Colonic mucosa (tissue), 4 donors: ENCODE data around the gene XDH. TPM values are rescaled to one million over a fixed set of nuclear protein-coding genes. Genes with fewer than 3 reads are reported as not detected.

ENCODE experiments used
- DNase-seq: peaks from one replicate; pipeline ENCODE4 v3.0.0-alpha.2; 2020
- H3K27ac ChIP-seq: fragments of 200-600 bp; one replicate; pipeline ENCODE4 v1.8.0; 2021
- H3K27me3 ChIP-seq: fragments of 200-600 bp; one replicate; pipeline ENCODE4 v1.8.0; 2021
- H3K36me3 ChIP-seq: fragments of 200-600 bp; one replicate; pipeline ENCODE4 v1.8.0; 2021
- H3K4me1 ChIP-seq: fragments of 200-600 bp; one replicate; pipeline ENCODE4 v1.8.0; 2021; ENCODE audit warnings: mild to moderate bottlenecking
- H3K4me3 ChIP-seq: fragments of 200-600 bp; one replicate; pipeline ENCODE4 v1.8.0; 2021
- H3K9ac ChIP-seq, 2 donors: one replicate each; pipeline ENCODE4 v1.7.0; 2013; ENCODE audit warnings: control low read depth in 2 of 2, low read depth in 2 of 2, low read length in 2 of 2
- H3K9me3 ChIP-seq: fragments of 200-600 bp; one replicate; pipeline ENCODE4 v1.8.0; 2021
- CTCF ChIP-seq: fragments of 200-600 bp; IDR thresholded peaks from one replicate; pipeline ENCODE4 v1.8.0; 2022; ENCODE audit warnings: antibody characterized with exemption, mild to moderate bottlenecking
- intact Hi-C: fragments of 100-400 bp; cut with DNase I; formaldehyde crosslinking; loops from one replicate; pipeline ENCODE4 v1.14.1; 2022
- total RNA-seq, 2 donors: library from RNA; stranded (reverse); fragmentation: NEBNext Ultra II Directional in 1 of 2; extraction: Animal tissue kit (Norgen Biotek cat#: 25700) in 1 of 2; gene quantifications; one replicate each; pipeline ENCODE4 v1.2.1, GENCODE V29; 2021
- donor health status: healthy.
- donor health status: DM: no; HTN: no; CAD: no.
- donor health status: DM: no; HTN: no; CAD: no.

Gene XDH
- total RNA-seq, 2 donors from 2014 or later = 18.4 to 44.4 TPM

- TF ChIP-seq CTCF = no peak
- DNase-seq = no peak
- intact Hi-C loops = loop anchor here (5.0 kb wide), 2 partner anchors 470 to 620 kb away; no protein-coding TSS in a partner anchor
- Histone ChIP-seq H3K4me3 (no peak overlapping the region), H3K9ac (no peak overlapping the region), H3K27ac (no peak overlapping the region), H3K27me3 (no peaks in the 10 kb centered on the region), H3K36me3 (no peaks in the 10 kb centered on the region), H3K9me3 (no peaks in the 10 kb centered on the region), H3K4me1 (no peaks in the 10 kb centered on the region)
Observed at GRCh38 chr2:31332521-31332920, 82.0 kb downstream of the XDH start.

GRCh38 chr2:31331156-31331555 is 83.4 kb downstream of the XDH start:
- Histone ChIP-seq H3K27me3 (no peaks in the 10 kb centered on the region), H3K27ac (no peak overlapping the region), H3K9me3 (no peaks in the 10 kb centered on the region), H3K36me3 (no peaks in the 10 kb centered on the region), H3K4me1 (no peaks in the 10 kb centered on the region), H3K4me3 (no peak overlapping the region), H3K9ac (no peak overlapping the region)
- no peak for DNase-seq
- TF ChIP-seq CTCF = no peak
- intact Hi-C loops = loop anchor here (5.0 kb wide), 2 partner anchors 469 to 619 kb away; no protein-coding TSS in a partner anchor

GRCh38 chr2:31329081-31329625 is 85.4 kb downstream of the XDH start:
- TF ChIP-seq CTCF = no peak
- intact Hi-C loops = no loop called here
- H3K9me3 ChIP-seq = no peaks in the 10 kb centered on the region
- no peak overlapping the region for H3K4me3 ChIP-seq
- no peak overlapping the region for H3K27ac ChIP-seq
- no peak overlapping the region for H3K9ac ChIP-seq
- DNase-seq = no peak
- H3K4me1 ChIP-seq = no peaks in the 10 kb centered on the region
- H3K27me3 ChIP-seq = no peaks in the 10 kb centered on the region
- no peaks in the 10 kb centered on the region for H3K36me3 ChIP-seq

- no peak for TF ChIP-seq CTCF
- no peak overlapping the region for H3K4me3 ChIP-seq
- no peak overlapping the region for H3K27ac ChIP-seq
- no peaks in the 10 kb centered on the region for H3K36me3 ChIP-seq
- no peak for DNase-seq
- H3K27me3 ChIP-seq = no peaks in the 10 kb centered on the region
- no peak overlapping the region for H3K9ac ChIP-seq
- intact Hi-C loops = no loop called here
- no peaks in the 10 kb centered on the region for H3K9me3 ChIP-seq
- H3K4me1 ChIP-seq = no peaks in the 10 kb centered on the region
Observed at GRCh38 chr2:31328026-31328425, 86.5 kb downstream of the XDH start.

- Histone ChIP-seq H3K4me1 (no peaks in the 10 kb centered on the region), H3K27me3 (no peaks in the 10 kb centered on the region), H3K9me3 (no peaks in the 10 kb centered on the region), H3K27ac (no peak overlapping the region), H3K9ac (no peak overlapping the region), H3K36me3 (no peaks in the 10 kb centered on the region), H3K4me3 (no peak overlapping the region)
- intact Hi-C loops = no loop called here
- DNase-seq = no peak
- no peak for TF ChIP-seq CTCF
Observed at GRCh38 chr2:31327505-31327904, 87.0 kb downstream of the XDH start.
